HG02798 (cell line): ENCODE results near the gene TRAF4.
"Not testable (repeated sequence)": the region's sequence is repeated elsewhere in the genome, so short reads cannot be mapped to it uniquely, and the experiment has no call there.

Source experiments
- ATAC-seq: cut with Tn5 transposase; IDR thresholded peaks from one replicate; pipeline ENCODE4 v1.9.1; 2021; ENCODE audit warnings: mild to moderate bottlenecking; ENCODE audit not compliant: unreplicated experiment, poor library complexity

Gene TRAF4

DNA sequence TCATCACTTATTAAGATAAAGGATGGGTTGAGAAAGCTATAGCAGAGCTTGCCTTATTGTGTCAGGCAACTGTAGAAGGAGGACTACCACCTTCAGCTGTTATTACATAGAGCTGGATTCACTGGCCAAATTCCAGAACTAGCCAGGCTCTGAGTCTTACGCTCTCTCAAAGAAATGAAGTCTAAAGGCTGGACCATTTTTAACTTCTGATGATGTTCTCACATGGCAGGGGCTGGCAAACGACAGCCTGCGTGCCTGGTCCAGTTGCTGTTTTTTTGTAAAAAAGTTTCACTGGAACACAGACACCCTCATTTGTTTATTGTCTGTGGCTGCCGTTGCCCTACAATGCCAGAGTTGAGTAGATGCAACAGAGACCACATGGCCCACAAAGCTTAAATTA, 21.2 kb downstream of the TRAF4 start:
- no peak for ATAC-seq

GRCh38 chr17:28773736-28774135, 29.9 kb downstream of the TRAF4 start:
- no peak for ATAC-seq

DNA sequence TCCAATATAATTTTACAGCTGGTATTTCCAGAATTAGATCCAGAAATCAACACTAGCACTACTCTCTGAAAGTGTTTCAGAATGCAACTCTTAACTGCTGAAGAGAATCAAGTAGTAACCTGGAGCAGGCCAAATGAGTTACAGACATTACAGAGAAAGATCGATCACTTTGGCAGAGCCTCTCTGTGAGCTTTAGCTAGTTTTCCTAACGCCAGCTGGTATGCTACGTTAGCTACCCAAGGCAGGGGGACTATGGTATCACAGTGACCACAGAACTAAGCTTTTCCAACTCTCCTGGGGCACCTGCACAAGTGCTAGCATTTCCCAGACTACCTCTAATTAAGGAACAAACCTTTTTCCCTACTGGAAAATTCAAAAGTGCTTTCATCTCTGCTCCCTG, 30.4 kb downstream of the TRAF4 start:
- ATAC-seq = no peak

GRCh38 chr17:28777178-28777577, 33.4 kb downstream of the TRAF4 start:
- ATAC-seq = no peak

- ATAC-seq = not testable (repeated sequence)
Measured at GRCh38 chr17:28779601-28780000, 35.8 kb downstream of the TRAF4 start.

GRCh38 chr17:28783161-28783560, 39.4 kb downstream of the TRAF4 start:
- ATAC-seq = no peak

- no peak for ATAC-seq
Measured at GRCh38 chr17:28788100-28788499, 44.3 kb downstream of the TRAF4 start.

- no peak for ATAC-seq
Measured at GRCh38 chr17:28792877-28793661, 49.3 kb downstream of the TRAF4 start.

DNA sequence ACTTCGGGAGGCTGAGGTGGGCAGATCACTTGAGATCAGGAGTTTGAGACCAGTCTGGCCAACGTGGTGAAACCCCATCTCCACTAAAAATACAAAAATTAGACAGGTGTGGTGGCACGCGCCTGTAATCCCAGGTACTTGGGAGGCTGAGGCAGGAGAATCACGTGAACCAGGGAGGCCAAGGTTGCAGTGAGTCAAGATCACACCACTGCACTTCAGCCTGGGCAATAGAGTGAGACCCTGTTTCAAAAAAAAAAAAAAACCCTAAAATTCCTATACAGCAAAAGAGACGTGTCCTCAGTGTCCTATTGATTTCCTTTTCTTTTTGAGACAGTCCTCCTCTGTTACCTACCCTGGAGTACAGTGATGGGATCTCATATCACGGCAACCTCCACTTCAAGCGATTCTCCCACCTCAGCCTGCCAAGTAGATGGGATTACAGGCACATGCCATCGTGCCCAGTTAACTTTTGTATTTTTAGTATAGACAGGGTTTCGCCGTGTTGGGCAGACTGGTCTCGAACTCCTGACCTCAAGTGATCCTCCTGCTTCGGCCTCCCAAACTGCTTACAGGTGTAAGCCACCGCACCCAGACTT, 51.1 kb downstream of the TRAF4 start:
- ATAC-seq = not testable (repeated sequence)

GRCh38 chr17:28796062-28796461, 52.3 kb downstream of the TRAF4 start:
- ATAC-seq = no peak
